Measurements from ENCODE around the gene BCL11B.

DNA sequence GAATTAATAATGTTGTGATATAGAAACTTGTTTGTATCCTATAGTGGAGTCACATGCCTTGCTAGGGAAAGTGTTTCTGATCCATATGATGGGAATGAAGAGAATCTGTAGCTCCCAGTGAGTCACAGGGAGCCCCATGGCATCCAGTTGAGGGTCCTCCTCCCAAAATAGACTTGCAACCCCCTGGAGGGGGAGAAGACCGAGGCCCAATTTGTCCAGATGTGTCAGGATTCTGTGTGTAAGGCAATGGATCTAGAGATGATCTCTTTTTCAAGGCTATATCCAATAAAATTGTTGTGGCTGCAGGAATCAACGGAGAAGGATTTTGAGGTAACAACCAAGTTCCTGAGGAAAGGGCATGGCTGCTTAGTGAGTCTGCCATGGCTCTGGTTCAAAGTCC, 121.8 kb downstream of the BCL11B start:
- TF ChIP-seq EGR1 (IDR thresholded peaks at IDR 0.05) (no peak), TAF1 (IDR thresholded peaks at IDR 0.05; ENCODE audit: low read depth) (no peak), CREB1 (IDR thresholded peaks at IDR 0.05; ENCODE audit: low read depth) (no peak), TEAD4 (IDR thresholded peaks at IDR 0.05) (no peak), CEBPB (IDR thresholded peaks at IDR 0.05) (no peak), EP300 (IDR thresholded peaks at IDR 0.05; ENCODE audit: borderline replicate concordance) (no peak)
- TF ChIP-seq, protein P1, sequence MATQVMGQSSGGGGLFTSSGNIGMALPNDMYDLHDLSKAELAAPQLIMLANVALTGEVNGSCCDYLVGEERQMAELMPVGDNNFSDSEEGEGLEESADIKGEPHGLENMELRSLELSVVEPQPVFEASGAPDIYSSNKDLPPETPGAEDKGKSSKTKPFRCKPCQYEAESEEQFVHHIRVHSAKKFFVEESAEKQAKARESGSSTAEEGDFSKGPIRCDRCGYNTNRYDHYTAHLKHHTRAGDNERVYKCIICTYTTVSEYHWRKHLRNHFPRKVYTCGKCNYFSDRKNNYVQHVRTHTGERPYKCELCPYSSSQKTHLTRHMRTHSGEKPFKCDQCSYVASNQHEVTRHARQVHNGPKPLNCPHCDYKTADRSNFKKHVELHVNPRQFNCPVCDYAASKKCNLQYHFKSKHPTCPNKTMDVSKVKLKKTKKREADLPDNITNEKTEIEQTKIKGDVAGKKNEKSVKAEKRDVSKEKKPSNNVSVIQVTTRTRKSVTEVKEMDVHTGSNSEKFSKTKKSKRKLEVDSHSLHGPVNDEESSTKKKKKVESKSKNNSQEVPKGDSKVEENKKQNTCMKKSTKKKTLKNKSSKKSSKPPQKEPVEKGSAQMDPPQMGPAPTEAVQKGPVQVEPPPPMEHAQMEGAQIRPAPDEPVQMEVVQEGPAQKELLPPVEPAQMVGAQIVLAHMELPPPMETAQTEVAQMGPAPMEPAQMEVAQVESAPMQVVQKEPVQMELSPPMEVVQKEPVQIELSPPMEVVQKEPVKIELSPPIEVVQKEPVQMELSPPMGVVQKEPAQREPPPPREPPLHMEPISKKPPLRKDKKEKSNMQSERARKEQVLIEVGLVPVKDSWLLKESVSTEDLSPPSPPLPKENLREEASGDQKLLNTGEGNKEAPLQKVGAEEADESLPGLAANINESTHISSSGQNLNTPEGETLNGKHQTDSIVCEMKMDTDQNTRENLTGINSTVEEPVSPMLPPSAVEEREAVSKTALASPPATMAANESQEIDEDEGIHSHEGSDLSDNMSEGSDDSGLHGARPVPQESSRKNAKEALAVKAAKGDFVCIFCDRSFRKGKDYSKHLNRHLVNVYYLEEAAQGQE (IDR thresholded peaks at IDR 0.05; ENCODE audit: low read depth), result no peak
- TF ChIP-seq, protein P2, sequence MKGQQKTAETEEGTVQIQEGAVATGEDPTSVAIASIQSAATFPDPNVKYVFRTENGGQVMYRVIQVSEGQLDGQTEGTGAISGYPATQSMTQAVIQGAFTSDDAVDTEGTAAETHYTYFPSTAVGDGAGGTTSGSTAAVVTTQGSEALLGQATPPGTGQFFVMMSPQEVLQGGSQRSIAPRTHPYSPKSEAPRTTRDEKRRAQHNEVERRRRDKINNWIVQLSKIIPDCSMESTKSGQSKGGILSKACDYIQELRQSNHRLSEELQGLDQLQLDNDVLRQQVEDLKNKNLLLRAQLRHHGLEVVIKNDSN (IDR thresholded peaks at IDR 0.05), result no peak

All from Ishikawa (cell line).